DOHH2 (cell line): ENCODE measurements around the gene NBDY.

Experiments
- EZH2phosphoT487 ChIP-seq: fragments of 200-600 bp; sonication (generic); IDR thresholded peaks from 2 replicates; pipeline ENCODE4 v1.6.1; 2017; ENCODE audit warnings: borderline replicate concordance, mild to moderate bottlenecking, antibody characterized with exemption, low read length, moderate library complexity, mixed read lengths
- TF ChIP-seq, protein P1 (sequence below): fragments of 200-600 bp; sonication (generic); IDR thresholded peaks from one replicate; pipeline ENCODE4 v1.5.1; 2014; ENCODE audit warnings: antibody characterized with exemption, mild to moderate bottlenecking, low read depth, low read length; ENCODE audit not compliant: poor library complexity, severe bottlenecking

DNA sequence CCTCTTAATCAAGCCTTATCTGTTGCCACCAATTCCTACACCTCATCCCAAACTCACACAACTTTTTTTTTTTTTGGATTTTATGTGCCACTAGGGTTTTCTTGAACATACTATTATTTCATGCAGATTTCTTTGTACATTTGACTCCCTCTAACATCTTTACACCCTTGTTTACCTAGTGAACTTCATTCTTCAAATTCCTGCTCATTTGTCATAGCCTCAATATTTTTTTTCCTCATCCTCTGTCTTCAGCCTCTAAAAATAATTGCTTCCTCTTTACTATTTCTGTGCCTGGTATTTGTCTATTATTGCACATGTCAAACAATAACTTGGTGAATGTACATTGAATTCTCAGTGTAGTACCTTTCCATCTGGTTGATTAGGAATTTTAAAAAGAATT is 22.0 kb downstream of the NBDY start:
- TF ChIP-seq EZH2phosphoT487 = no peak
- TF ChIP-seq, protein P1, sequence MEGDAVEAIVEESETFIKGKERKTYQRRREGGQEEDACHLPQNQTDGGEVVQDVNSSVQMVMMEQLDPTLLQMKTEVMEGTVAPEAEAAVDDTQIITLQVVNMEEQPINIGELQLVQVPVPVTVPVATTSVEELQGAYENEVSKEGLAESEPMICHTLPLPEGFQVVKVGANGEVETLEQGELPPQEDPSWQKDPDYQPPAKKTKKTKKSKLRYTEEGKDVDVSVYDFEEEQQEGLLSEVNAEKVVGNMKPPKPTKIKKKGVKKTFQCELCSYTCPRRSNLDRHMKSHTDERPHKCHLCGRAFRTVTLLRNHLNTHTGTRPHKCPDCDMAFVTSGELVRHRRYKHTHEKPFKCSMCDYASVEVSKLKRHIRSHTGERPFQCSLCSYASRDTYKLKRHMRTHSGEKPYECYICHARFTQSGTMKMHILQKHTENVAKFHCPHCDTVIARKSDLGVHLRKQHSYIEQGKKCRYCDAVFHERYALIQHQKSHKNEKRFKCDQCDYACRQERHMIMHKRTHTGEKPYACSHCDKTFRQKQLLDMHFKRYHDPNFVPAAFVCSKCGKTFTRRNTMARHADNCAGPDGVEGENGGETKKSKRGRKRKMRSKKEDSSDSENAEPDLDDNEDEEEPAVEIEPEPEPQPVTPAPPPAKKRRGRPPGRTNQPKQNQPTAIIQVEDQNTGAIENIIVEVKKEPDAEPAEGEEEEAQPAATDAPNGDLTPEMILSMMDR = no peak
